HG03378 (cell line): Measurements from ENCODE around the gene CDKAL1.
A peak's percentile ranks its signal among the peaks of the same experiment; 100 is the strongest.
"Not testable (repeated sequence)": the region's sequence is repeated elsewhere in the genome, so short reads cannot be mapped to it uniquely, and the experiment has no call there.

Source experiments
- ATAC-seq: cut with Tn5 transposase; IDR thresholded peaks from one replicate; pipeline ENCODE4 v1.9.1; 2021; ENCODE audit warnings: mild to moderate bottlenecking, moderate library complexity; ENCODE audit not compliant: unreplicated experiment

The CDKAL1 gene

GRCh38 chr6:20549398-20549797 lies 15.1 kb downstream of the CDKAL1 start:
- ATAC-seq = not testable (repeated sequence)

- no peak for ATAC-seq
Observed at GRCh38 chr6:20554326-20554725, 20.1 kb downstream of the CDKAL1 start.

- ATAC-seq = no peak
Observed at GRCh38 chr6:20554817-20555216, 20.6 kb downstream of the CDKAL1 start.

- ATAC-seq = no peak
Observed at GRCh38 chr6:20559924-20560551, 25.8 kb downstream of the CDKAL1 start.

GRCh38 chr6:20563377-20563776 lies 29.1 kb downstream of the CDKAL1 start:
- no peak for ATAC-seq

GRCh38 chr6:20564269-20564668 lies 30.0 kb downstream of the CDKAL1 start:
- ATAC-seq = no peak

GRCh38 chr6:20564777-20565176 lies 30.5 kb downstream of the CDKAL1 start:
- peak; percentile 77 for ATAC-seq

- peak; percentile 26 for ATAC-seq
Observed at GRCh38 chr6:20565342-20565741, 31.1 kb downstream of the CDKAL1 start.

GRCh38 chr6:20566109-20566508 lies 31.9 kb downstream of the CDKAL1 start:
- no peak for ATAC-seq

GRCh38 chr6:20569000-20569610 lies 34.8 kb downstream of the CDKAL1 start:
- no peak for ATAC-seq

GRCh38 chr6:20571261-20571660 lies 37.0 kb downstream of the CDKAL1 start:
- ATAC-seq = no peak

GRCh38 chr6:20572288-20572687 lies 38.0 kb downstream of the CDKAL1 start:
- ATAC-seq = no peak

- no peak for ATAC-seq
Observed at GRCh38 chr6:20572940-20573339, 38.7 kb downstream of the CDKAL1 start.

- ATAC-seq = no peak
Observed at GRCh38 chr6:20574355-20574754, 40.1 kb downstream of the CDKAL1 start.

- no peak for ATAC-seq
Observed at GRCh38 chr6:20575125-20575524, 40.9 kb downstream of the CDKAL1 start.

GRCh38 chr6:20575704-20576451 lies 41.6 kb downstream of the CDKAL1 start:
- ATAC-seq = no peak

- ATAC-seq = no peak
Observed at GRCh38 chr6:20577173-20577688, 43.0 kb downstream of the CDKAL1 start.

GRCh38 chr6:20581070-20581469 lies 46.8 kb downstream of the CDKAL1 start:
- ATAC-seq = no peak

GRCh38 chr6:20582586-20583443 lies 48.6 kb downstream of the CDKAL1 start:
- no peak for ATAC-seq

- ATAC-seq = no peak
Observed at GRCh38 chr6:20583444-20583800, 49.2 kb downstream of the CDKAL1 start.

GRCh38 chr6:20584100-20584731 lies 50.0 kb downstream of the CDKAL1 start:
- ATAC-seq = no peak
